NCI-H2227 (cell line): Measurements from ENCODE around the gene RPL22L1.
"Not testable (repeated sequence)": the region's sequence is repeated elsewhere in the genome, so short reads cannot be mapped to it uniquely, and the experiment has no call there.

Experiments
- DNase-seq: peaks from one replicate; lab custom pipeline; 2025; ENCODE audit not compliant: unreplicated experiment; lab: John Stamatoyannopoulos, UW

The RPL22L1 gene

DNA sequence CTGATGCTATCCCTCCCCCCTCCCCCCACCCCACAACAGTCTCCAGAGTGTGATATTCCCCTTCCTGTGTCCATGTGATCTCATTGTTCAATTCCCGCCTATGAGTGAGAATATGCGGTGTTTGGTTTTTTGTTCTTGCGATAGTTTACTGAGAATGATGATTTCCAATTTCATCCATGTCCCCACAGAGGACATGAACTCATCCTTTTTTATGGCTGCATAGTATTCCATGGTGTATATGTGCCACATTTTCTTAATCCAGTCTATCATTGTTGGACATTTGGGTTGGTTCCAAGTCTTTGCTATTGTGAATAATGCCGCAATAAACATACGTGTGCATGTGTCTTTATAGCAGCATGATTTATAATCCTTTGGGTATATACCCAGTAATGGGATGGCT lies 8.7 kb upstream of the RPL22L1 start:
- not testable (repeated sequence) for DNase-seq

DNA sequence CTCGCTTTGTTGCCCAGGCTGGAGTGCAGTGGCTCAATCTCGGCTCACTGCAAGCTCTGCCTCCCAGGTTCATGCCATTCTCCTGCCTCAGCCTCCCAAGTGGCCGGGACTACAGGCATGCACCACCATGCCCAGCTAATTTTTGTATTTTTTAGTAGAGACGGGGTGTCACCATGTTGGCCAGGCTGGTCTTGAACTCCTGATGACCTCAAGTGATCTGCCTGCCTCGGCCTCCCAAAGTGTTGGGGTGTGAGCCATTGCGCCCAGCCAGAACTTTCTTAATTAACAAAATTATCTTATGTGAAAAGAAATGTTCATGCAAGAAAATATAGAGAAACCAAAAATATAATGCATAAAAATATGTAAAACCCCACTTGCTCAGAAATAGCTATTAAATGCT lies 7.3 kb upstream of the RPL22L1 start:
- DNase-seq = not testable (repeated sequence)

- no peak for DNase-seq
Observed at GRCh38 chr3:170876537-170876936, 6.5 kb upstream of the RPL22L1 start.

DNA sequence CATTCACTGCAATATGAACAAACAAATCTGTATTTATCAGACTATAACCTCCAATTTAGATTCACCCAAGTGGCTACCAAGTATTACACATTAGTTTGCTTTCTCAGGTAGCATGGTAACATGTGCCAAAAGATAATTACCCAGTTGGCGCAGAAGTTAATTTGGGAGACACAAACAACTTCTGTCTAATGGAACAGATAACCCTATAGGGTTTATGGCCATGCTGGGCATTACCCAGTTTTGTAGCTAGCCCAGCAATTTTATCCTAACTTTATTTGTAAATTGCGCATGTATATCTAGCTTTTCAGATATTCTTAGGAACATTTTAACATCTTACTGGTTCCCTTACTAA lies 780 bp downstream of the RPL22L1 start:
- no peak for DNase-seq

DNA sequence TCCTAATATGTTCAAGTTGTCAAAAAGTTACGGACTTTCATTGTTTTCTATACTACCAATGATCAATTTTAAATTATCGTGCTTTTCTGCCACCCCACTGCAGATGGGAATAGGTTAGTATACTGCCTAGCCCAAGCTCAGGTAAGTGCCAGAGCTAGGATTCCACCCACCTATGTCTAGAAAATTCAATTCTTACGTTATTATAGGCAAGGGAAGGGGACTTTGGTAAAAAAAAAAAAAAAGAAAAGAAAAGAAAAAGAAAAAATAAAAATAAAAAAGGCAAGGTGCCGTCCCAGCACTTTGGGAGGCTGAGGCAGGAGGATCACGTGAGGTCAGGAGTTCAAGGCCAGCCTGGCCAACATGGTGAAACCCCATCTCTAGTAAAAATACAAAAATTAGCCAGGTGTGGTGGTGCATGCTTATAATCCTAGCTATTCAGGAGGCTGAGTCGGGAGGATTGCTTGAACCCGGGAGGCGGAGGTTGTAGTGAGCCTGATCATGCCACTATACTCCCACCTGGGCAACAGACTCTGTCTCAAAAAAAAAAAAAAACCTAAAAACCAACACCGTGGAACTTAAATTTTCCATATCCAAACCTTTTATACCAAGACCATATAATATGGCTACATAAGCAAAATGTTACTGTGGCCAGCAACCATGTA lies 1.3 kb downstream of the RPL22L1 start:
- no peak for DNase-seq

DNA sequence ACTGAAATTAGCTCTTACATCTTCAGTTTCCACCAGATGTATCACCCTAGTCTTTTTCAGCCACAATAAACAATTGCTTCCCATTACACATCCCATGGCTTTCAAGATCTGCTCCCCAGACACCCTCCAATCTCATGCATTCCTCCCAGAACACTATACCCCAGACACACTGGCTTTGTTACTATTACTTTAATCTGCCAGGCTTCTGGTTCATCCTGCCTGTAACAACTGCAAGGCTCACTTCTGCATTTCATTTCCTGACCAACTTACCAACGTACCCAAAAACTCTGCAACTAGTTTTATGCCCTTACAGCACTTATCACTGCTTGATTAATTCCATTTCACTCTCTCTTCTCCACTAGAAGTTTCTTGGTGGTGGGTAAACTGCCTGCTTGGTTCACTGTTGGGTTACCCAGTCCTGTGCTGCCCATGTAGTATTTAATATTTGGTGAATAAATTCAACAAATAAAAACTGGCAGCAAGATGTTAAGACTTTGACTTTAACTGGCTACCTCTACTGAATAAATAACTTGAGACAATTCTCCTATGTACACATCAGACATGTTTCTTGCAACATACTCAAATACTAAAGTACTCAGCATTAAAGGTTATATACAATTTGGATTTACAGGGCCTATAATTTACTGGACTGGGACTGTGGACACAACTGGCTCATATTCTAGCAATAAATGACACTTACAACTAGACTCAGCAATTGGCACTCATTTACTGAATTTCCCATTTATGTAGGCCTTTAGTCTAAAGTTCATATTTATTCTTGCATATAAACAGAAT lies 2.7 kb downstream of the RPL22L1 start:
- DNase-seq = no peak

DNA sequence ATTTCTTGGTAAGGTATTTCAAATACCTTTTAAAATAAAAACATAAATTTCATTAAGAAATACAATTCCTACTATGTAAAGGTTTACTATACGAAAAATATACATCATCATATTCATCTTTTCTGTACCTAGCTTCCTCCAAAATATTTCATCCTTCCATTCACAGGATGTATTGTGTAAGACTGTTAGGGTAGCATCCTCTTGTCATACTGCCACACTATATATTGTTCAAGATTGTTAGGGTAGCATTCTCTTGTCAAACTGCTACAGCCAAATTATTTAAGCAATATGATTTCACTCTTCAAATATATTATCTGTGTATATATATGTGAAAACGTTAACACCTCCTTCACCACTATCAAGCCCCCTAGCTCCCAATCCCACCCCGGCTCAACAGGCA lies 3.5 kb downstream of the RPL22L1 start:
- no peak for DNase-seq

- no peak for DNase-seq
Observed at GRCh38 chr3:170865209-170866094, 4.5 kb downstream of the RPL22L1 start.

- DNase-seq = no peak
Observed at GRCh38 chr3:170864525-170865208, 5.3 kb downstream of the RPL22L1 start.

DNA sequence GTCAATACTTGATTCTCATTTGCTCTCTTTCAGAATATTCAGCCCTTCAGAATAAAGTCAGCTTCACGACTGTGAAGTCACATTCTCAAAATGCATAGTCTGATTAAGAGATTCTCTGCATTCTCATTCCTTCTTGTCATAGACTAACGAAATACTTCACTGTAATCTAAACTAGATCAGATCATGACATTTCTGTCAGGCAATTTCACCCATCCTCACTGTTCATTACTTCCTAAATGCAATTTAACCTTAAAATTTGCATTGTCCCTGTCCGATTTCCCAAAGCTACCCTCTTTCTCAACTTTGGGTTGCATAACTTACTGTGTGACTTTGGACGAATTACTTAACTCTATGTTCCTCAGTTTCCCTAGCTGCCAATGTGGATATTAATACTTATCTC lies 6.2 kb downstream of the RPL22L1 start:
- no peak for DNase-seq

DNA sequence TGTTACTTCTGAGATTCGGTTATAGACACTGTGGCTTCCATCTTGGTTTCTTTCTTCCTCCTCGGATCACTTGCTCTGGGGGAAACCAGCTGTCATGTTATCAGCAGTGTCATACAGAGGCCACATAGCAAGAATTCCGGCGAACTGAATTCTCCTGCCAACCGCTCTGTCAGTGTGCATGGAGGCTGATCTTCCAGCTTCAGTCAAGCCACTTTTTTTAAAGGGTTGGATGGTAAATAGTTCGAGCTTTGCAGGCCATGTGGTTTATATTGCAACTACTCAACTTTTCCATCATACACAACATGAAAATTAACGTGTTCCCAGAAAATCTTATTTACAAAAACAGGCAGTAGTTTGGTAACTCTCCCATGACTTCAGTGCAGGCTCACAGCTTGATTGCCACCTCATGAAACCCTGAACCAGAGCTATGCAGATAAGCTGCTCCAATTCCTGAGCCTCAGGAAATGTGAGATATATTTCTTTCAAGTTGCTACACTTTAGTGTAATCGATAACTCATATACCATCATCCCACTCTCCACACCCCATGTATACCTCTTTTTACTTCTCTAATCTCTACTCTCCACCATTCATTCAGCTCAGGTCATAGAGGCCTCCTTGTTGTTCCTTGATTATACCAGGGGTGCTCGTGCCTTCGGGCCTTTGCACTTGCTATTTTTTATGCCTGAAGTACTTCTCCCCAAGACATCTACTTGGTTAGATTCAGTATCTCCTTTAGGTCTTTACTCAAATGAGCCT lies 7.2 kb downstream of the RPL22L1 start:
- DNase-seq = no peak

GRCh38 chr3:170858599-170858998 lies 11.4 kb downstream of the RPL22L1 start:
- DNase-seq = no peak

DNA sequence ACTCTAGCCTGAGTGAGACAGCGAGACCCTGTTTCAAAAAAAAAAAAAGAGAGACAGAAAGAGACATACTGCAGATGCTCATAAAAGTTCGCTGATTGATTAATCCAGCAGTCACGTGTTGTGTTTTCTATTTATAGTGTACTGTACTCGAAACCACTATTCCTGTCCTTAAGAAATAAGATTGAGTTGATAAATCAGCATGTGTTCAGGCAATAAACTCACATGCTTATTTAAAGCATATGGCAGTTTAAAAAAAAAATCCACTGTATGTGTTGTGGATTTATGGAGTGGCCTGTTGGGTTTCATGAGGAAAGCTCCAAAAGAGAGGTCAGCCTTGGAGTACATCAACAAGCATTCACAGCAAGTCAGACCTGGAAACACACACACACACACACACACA lies 17.7 kb downstream of the RPL22L1 start:
- DNase-seq = no peak

- DNase-seq = no peak
Observed at GRCh38 chr3:170848292-170848917, 21.6 kb downstream of the RPL22L1 start.

- no peak for DNase-seq
Observed at GRCh38 chr3:170844377-170844776, 25.6 kb downstream of the RPL22L1 start.

DNA sequence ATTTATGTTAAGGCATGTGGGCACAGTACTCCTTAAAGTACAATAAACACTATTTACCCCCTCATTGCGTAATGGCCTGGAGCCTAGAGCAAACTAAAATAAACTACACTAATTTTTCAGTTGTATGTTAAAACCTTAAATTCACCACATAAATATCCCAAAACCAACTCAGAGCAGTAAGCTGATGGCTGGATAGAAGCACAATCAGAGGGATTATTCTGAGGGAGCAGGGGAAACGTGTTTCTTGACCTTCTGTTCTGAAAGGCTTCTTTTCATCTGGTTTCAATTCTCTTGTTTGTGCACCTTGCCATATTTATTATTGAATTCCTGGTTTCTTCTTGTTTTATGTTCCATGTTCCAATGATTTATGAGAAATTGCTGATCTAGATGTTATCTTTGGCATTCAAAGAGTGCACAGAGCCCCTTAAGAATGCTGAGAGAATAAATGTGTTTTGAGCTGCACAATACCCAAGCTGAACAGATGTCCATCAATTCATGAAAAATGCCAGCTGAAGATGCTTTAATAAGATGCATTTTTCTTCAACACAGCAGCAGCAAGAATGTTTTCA lies 29.6 kb downstream of the RPL22L1 start:
- DNase-seq = no peak

DNA sequence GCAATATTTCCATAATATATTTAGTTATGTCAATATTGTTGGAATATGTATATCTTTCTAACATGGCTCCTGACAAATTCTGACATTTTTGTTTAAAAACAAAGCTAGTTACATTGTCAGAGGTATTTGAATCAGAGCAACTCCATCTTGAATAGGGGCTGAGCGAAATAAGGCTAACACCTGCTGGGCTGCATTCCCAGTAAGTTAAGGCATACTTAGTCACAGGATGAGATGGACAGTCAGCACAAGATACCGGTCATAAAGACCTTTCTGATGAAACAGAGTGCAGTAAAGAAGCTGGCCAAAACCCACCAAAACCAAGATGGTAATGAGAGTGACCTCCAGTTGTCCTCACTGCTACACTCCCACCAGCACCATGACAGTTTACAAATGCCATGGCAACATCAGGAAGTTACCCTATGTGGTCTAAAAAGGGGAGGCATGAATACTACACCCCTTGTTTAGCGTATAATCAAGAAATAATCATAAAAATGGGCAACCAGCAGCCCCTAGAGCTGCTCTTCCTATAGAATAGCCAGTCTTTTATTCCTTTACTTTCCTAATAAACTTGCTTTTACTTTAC lies 30.4 kb downstream of the RPL22L1 start:
- no peak for DNase-seq

- DNase-seq = no peak
Observed at GRCh38 chr3:170836491-170836890, 33.5 kb downstream of the RPL22L1 start.

DNA sequence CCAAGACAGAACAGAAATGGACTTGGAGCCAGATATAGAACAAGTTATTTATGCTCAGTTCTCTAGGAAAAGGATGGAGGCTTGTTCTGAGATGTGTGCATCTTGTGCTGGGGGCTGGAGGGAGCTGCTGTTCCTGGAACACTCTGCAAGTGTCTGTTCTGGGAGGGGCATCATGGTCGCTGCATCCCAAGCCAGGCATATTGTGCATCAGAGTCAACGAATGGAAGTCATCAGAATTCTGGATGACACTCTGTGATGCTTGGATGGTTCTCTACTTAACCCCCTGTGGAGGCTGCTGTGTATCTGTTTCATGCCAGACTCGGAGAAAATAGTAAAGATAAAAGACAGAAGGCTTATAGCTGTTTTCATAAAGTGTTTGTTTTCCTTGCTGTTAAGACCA lies 34.7 kb downstream of the RPL22L1 start:
- peak; percentile 53 for DNase-seq
